Fibroblast of the aortic adventitia (primary cell): ENCODE data around the gene MAP3K3. TPM values are rescaled to one million over a fixed set of nuclear protein-coding genes. Genes with fewer than 3 reads are reported as not detected.
"Not testable (repeated sequence)": the region's sequence is repeated elsewhere in the genome, so short reads cannot be mapped to it uniquely, and the experiment has no call there.

ENCODE experiments used
- DNase-seq: peaks from one replicate; pipeline ENCODE4 v3.0.0-alpha.2; 2010; ENCODE audit warnings: low read depth
- H3K4me3 ChIP-seq: 2 replicates; pipeline ENCODE4 v1.5.1; 2011; ENCODE audit warnings: low read depth, mild to moderate bottlenecking, control low read depth, low read length, moderate library complexity
- total RNA-seq: library from RNA; depleted of rRNA; stranded (reverse); fragments of >200 nt; gene quantifications from 2 replicates; pipeline ENCODE4 v1.2.3, GENCODE V29; 2012; ENCODE audit warnings: low replicate concordance
- TF ChIP-seq, protein P1 (sequence below): IDR thresholded peaks from 2 replicates; pipeline ENCODE4 v1.5.1; 2011; ENCODE audit warnings: mild to moderate bottlenecking, low read length, control low read depth, inconsistent platforms; ENCODE audit not compliant: insufficient read depth

The MAP3K3 gene
- total RNA-seq, 1 donor, result 37.4 TPM

DNA sequence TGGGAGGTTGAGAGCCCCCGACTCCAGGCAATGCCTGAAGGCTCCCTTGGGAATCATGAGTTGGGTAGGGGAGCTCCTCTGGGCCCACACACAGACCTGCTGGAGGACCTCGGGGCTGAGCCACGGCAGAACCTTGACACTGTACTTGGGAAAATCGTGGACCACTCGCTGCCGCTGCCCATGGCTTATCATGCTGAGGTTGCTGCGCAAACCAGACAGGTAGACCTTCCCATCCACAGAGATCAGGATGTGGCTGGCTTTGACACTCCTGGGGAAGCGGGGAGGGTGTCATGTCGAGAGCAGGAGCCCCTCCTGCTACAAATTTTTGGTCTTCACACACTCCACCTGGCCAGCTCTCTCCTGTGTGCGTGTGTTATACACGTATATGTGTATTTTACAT, 84.9 kb downstream of the MAP3K3 start:
- H3K4me3 ChIP-seq, result no peak overlapping the region
- no peak for DNase-seq
- TF ChIP-seq, protein P1, sequence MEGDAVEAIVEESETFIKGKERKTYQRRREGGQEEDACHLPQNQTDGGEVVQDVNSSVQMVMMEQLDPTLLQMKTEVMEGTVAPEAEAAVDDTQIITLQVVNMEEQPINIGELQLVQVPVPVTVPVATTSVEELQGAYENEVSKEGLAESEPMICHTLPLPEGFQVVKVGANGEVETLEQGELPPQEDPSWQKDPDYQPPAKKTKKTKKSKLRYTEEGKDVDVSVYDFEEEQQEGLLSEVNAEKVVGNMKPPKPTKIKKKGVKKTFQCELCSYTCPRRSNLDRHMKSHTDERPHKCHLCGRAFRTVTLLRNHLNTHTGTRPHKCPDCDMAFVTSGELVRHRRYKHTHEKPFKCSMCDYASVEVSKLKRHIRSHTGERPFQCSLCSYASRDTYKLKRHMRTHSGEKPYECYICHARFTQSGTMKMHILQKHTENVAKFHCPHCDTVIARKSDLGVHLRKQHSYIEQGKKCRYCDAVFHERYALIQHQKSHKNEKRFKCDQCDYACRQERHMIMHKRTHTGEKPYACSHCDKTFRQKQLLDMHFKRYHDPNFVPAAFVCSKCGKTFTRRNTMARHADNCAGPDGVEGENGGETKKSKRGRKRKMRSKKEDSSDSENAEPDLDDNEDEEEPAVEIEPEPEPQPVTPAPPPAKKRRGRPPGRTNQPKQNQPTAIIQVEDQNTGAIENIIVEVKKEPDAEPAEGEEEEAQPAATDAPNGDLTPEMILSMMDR, result no peak

GRCh38 chr17:63709110-63709509, 86.9 kb downstream of the MAP3K3 start:
- TF ChIP-seq, protein P1, result no peak
- no peak overlapping the region for H3K4me3 ChIP-seq

DNA sequence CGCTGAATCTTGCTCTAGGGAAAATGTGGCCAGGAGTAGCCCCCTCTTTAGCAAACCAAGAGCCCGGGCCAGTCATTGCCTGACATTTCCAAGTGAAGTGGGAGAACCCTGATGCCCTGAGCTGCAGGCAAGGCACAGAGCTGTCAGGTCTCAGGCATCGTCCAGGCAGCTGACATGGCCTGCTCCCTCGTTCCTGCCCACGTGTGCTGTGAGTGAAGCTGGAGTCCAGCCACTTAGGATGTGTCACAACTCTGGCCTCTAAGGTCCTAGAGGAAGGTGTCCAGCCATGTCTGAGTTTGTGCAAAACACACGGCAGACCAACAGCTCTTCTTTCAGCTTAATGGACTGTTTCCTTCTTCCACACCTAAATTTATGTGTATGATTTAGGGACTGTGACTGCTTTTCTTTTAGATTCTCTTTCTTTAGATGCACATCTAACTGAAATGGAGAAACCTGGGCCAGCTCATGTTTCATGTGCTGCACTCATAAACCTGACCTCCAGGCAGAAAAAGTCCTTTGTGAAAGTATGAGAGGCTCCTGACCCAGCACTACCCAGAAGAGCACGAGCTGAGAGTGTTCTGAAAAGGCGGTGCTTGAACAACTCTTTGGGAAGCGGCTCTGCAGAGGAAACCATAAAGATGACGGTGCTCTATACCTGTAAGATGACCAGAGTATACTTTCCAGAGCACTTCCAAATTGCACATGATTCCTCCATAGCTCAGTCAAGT, 92.5 kb downstream of the MAP3K3 start:
- DNase-seq, result no peak
- TF ChIP-seq, protein P1, result no peak
- no peak overlapping the region for H3K4me3 ChIP-seq

More at GRCh38 chr17:63709110-63709509, 86.9 kb downstream of the MAP3K3 start:
- no peak for DNase-seq

DNA sequence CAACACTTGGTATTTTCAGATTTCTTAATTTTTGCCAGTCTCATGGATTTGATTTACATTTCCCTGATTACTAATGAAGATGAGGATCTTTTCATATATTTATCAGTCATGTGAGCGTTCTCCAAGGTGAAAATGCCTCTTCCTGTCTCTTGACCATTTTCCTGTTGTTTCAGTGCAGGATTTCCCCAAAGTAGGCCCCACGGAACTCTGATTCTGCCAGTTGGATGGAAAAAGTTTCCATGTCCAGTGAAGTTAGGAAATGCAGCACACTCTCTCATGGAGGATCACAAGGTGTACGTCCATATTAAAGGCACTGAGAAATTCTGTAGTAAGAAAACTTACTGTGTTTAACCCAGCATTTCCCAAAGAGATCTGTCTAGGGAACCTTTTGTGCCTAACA, 94.2 kb downstream of the MAP3K3 start:
- H3K4me3 ChIP-seq, result no peak overlapping the region
- no peak for DNase-seq
- TF ChIP-seq, protein P1, result no peak

- H3K4me3 ChIP-seq, result no peak overlapping the region
- DNase-seq, result no peak
- TF ChIP-seq, protein P1, result no peak
Observed at GRCh38 chr17:63718988-63719387, 96.8 kb downstream of the MAP3K3 start.

GRCh38 chr17:63720194-63720593, 98.0 kb downstream of the MAP3K3 start:
- DNase-seq, result not testable (repeated sequence)

DNA sequence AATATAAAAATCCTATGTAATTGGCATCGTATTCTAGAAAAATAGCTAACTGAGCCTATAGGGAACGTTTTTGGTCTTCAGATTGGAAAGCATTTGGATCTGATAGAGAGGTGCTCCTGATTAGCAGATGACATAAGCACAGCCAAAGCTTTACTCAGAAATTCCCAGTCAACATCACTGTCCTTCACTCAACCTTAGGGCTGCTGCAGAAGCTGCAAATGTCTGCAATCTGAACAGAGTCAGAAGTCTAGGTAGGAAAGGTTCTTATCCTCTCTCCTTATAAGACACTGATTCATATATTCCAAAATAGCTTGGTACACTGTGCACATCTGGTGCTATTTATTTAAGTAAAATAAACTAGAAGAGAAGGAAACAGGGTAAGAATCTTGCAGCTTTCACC, 100.2 kb downstream of the MAP3K3 start:
- no peak overlapping the region for H3K4me3 ChIP-seq
- DNase-seq, result no peak
- TF ChIP-seq, protein P1, result no peak

More at GRCh38 chr17:63720194-63720593, 98.0 kb downstream of the MAP3K3 start:
- H3K4me3 ChIP-seq, result not testable (repeated sequence)
